ENCODE measurements around the gene SLC6A13.

DNA sequence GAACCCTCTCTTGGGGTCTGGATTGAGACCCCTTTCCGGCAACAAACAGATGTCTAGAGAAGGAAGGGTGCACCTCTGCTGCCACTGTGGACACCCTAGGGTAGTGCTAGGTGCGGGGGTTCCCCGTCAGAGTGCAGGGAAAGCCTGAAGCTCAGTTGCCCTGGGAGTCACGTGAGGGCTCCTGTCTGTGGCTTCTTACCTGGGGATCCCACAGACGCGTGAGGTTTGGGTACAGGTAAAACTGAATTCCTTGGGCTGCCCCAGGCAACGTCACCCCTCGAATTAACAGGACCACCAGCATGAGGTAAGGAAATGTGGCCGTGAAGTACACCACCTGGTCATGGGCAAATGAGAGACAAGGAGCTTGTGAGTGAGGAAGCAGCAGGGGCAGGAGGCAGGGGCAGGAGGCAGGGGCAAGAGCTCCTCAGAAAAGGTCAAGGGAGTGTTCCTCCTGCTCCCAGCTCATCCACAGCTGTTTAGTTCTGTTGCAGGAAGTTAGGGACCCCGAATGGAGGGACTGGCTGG is 27.7 kb downstream of the SLC6A13 start:
- TF ChIP-seq, protein P1, sequence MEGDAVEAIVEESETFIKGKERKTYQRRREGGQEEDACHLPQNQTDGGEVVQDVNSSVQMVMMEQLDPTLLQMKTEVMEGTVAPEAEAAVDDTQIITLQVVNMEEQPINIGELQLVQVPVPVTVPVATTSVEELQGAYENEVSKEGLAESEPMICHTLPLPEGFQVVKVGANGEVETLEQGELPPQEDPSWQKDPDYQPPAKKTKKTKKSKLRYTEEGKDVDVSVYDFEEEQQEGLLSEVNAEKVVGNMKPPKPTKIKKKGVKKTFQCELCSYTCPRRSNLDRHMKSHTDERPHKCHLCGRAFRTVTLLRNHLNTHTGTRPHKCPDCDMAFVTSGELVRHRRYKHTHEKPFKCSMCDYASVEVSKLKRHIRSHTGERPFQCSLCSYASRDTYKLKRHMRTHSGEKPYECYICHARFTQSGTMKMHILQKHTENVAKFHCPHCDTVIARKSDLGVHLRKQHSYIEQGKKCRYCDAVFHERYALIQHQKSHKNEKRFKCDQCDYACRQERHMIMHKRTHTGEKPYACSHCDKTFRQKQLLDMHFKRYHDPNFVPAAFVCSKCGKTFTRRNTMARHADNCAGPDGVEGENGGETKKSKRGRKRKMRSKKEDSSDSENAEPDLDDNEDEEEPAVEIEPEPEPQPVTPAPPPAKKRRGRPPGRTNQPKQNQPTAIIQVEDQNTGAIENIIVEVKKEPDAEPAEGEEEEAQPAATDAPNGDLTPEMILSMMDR (IDR thresholded peaks at IDR 0.05; ENCODE audit: borderline replicate concordance, extremely low read depth, low read length, poor library complexity, severe bottlenecking): no peak
- no peak for TF ChIP-seq EZH2 (IDR thresholded peaks at IDR 0.05; ENCODE audit: borderline replicate concordance, low read depth, low read length, severe bottlenecking)
